GM21529 (cell line): ENCODE measurements around the gene SYT11.
"Not testable (repeated sequence)": the region's sequence is repeated elsewhere in the genome, so short reads cannot be mapped to it uniquely, and the experiment has no call there.

Experiments
- ATAC-seq: cut with Tn5 transposase; IDR thresholded peaks from one replicate; pipeline ENCODE4 v1.9.1; 2021; ENCODE audit not compliant: unreplicated experiment

Gene SYT11

GRCh38 chr1:155859881-155860871 lies 809 bp downstream of the SYT11 start:
- peak; percentile 25 for ATAC-seq

GRCh38 chr1:155860970-155861510 lies 1.7 kb downstream of the SYT11 start:
- ATAC-seq, result no peak

- ATAC-seq, result no peak
Observed at GRCh38 chr1:155861896-155862295, 2.5 kb downstream of the SYT11 start.

- ATAC-seq, result no peak
Observed at GRCh38 chr1:155864393-155864792, 5.0 kb downstream of the SYT11 start.

GRCh38 chr1:155867766-155868165 lies 8.4 kb downstream of the SYT11 start:
- no peak for ATAC-seq

- ATAC-seq, result no peak
Observed at GRCh38 chr1:155871390-155871789, 12.0 kb downstream of the SYT11 start.

- ATAC-seq, result no peak
Observed at GRCh38 chr1:155872527-155872926, 13.2 kb downstream of the SYT11 start.

- ATAC-seq, result no peak
Observed at GRCh38 chr1:155873860-155874259, 14.5 kb downstream of the SYT11 start.

GRCh38 chr1:155877945-155878344 lies 18.6 kb downstream of the SYT11 start:
- ATAC-seq, result no peak

GRCh38 chr1:155880251-155880650 lies 20.9 kb downstream of the SYT11 start:
- no peak for ATAC-seq

GRCh38 chr1:155880950-155881349 lies 21.6 kb downstream of the SYT11 start:
- ATAC-seq, result no peak

- ATAC-seq, result no peak
Observed at GRCh38 chr1:155882235-155882634, 22.9 kb downstream of the SYT11 start.

GRCh38 chr1:155882766-155883165 lies 23.4 kb downstream of the SYT11 start:
- ATAC-seq, result no peak

- no peak for ATAC-seq
Observed at GRCh38 chr1:155884031-155884960, 24.9 kb downstream of the SYT11 start.

- ATAC-seq, result no peak
Observed at GRCh38 chr1:155884982-155885381, 25.6 kb downstream of the SYT11 start.

- no peak for ATAC-seq
Observed at GRCh38 chr1:155888481-155888880, 29.1 kb downstream of the SYT11 start.

- ATAC-seq, result no peak
Observed at GRCh38 chr1:155889566-155889965, 30.2 kb downstream of the SYT11 start.

GRCh38 chr1:155890251-155890650 lies 30.9 kb downstream of the SYT11 start:
- ATAC-seq, result no peak

- no peak for ATAC-seq
Observed at GRCh38 chr1:155892796-155893195, 33.4 kb downstream of the SYT11 start.

GRCh38 chr1:155893389-155894142 lies 34.2 kb downstream of the SYT11 start:
- ATAC-seq, result no peak

- not testable (repeated sequence) for ATAC-seq
Observed at GRCh38 chr1:155895617-155896016, 36.2 kb downstream of the SYT11 start.
